HG02623 (cell line): Measurements from ENCODE around the gene STEEP1.

Experiments used
- ATAC-seq: cut with Tn5 transposase; IDR thresholded peaks from one replicate; pipeline ENCODE4 v1.9.1; 2021; ENCODE audit warnings: moderate library complexity; ENCODE audit not compliant: unreplicated experiment

STEEP1 gene

GRCh38 chrX:119489212-119490074, 75.8 kb downstream of the STEEP1 start:
- ATAC-seq: no peak

- no peak for ATAC-seq
Observed at GRCh38 chrX:119488749-119489148, 76.5 kb downstream of the STEEP1 start.
